HG02798 (cell line): ENCODE measurements around the gene ATP2B2.

ENCODE experiments used
- ATAC-seq: cut with Tn5 transposase; IDR thresholded peaks from one replicate; pipeline ENCODE4 v1.9.1; 2021; ENCODE audit warnings: mild to moderate bottlenecking; ENCODE audit not compliant: unreplicated experiment, poor library complexity

Gene ATP2B2

DNA sequence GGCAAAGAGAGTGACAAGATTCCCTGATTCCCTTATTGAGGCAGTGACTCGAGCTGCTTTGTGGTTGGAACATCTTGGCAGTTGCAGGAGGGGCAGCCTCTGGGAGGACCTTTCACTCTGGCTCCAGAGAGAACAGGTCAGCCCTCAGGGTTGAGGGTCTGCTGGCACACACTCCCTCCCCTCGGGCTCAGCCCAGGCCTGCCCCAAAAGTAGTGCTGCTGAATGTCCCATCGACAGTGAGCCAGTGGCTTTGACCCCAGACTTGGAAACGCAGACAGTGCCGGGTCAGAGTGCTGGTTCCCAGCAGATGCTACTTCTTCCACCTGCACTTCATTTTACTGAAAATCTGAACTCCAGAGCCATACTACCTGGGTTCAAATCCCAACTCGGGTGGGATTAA lies 25.6 kb upstream of the ATP2B2 start:
- ATAC-seq, result no peak

DNA sequence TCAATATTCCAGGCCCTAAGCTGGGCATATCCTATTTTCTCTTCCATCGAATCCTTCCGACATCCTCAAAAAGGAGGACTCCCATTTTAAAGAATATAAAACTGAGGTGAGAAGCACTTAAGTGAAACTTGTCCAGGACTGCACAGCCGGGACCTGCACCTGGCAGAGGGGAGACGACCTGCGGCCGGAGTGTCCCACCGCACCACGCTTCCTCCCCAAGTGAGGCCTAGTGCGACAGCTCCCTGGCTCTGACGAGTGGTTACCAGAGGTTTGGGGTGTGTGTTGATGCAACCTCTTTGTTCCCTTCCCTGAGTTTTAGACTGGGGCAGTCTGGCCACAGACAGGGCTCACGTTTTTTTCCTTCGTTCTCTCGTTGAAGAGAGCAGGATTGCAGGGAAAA lies 24.9 kb upstream of the ATP2B2 start:
- ATAC-seq, result no peak

DNA sequence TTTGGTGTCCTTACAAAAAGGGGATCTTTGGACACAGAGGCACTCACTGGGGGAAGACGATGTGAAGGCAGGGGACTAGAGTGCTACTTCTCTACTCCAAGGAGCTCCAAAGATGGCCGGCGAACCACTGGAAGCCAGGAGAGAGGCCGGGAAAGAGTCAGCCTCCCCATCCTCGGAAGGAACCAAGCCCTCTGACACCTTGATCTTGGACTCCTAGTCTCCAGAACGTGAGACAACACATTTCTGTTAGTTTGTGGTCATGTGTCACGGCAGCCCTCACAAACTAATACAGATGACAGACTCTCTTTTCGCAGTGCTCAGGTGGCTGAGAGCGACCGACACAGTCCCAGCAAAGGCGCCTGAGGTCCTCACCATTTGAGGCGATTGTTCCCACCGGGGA lies 24.4 kb upstream of the ATP2B2 start:
- no peak for ATAC-seq

DNA sequence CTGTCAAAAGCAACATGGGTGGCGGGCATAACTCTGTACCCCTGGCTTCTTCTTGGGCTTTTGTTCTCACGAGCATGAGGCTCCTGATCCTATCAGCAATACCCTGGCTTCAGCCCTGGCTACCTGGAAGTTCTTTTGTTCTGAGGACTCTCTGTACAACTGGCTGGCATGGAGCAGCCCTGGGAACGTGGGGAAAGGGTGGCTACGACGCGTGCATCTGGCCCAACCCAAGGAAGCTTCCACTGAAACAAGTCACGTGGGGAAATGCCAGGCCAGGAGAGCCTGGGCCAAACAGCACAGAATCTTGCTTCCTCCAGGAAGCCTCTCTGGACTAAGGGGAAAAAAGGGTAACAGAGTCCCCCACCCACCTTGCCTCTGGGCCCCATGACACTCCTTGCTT lies 22.7 kb upstream of the ATP2B2 start:
- ATAC-seq, result no peak

DNA sequence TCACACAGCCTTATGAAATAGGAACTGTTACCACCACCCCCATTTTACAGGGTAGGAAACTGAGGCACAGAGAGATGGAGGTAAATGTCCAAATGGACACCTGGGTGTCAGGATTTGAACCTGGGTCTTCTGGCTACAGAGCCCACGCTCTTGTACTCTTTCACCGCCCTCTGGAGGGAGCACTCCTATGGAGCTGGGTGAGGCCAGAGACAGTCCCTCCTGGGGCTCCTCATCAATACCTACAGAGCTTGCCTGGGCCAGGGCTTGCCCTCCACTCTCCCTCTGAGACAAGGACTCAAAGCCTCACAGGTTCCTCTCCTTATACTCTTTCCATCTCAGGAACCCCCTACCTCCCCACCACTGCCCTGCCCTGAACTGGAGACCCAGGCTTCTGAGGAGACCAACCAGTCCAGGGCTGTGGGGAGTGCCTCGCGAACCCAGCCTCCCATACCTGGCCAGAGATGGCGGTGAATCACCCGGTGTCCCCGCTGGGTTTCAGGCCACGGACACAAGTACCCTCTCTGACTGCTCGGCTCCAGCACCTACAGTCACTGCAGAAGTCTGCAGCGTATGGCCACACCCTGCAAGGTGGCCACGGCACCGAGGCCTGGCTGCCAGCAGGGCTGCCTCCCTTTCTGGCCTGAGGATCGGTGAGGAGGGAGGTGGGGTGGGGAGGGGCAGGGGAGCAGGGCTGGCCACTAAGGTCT lies 22.1 kb upstream of the ATP2B2 start:
- ATAC-seq, result no peak

DNA sequence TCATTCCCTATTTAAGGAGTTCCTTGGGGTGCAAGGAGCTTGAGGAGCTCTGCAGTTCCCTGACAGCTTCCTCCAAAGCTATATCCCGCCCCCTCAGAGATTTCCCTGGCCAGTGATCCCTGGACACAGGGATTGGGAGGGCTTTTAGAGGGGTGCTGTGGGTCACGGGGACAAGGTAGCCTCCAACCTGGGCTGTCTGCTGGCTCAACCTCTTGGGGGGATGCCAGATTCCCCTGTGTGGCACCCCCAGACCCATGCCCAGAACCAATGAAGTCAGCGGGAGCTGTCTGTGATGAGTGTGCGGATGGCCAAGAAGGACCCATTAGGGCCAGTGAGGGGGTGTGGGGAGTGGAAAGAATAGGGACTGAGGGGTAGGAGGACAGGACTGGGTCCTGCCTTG lies 21.0 kb upstream of the ATP2B2 start:
- ATAC-seq, result no peak

DNA sequence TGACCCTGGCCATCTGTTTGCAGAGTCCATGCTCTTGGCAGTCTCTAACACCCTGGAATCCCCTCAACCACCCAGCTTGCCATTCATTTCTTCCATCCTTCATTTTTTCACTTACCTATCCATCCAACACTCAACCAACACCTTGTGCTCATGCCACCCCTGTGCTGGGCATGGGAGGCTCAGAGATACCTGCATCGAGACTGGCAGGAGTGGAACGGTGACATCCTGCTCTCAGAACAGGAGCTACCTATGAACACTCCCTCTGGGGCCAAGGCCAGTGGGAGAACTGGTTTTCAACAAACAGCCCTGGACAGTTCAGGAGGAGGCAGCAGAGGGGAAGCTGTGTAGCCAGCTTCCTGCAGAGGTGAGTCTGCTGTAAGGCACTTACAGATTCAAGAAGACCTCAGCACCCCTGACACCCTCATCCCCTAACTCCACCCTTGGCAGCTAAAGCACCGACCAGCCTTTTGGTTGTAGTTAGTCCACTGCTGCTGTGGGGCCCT lies 19.5 kb upstream of the ATP2B2 start:
- no peak for ATAC-seq

DNA sequence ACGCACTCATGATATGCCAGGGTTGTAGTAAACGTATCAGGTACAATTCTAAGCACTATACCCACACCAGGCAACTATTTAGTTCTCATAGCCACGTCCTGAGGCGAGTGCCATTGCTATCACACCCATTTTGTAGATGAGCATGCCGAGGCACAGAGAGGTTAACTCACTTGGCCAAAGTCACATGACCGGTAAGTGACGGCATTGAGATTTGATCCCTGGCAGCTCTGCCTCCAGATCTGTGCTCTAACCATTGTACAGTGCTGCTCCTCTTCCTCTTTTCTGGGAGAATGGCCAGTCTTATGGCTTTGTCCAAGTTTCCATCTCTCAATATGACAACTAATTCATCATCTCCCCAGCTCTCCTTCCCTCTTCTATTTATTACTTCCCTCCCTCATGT lies 18.9 kb upstream of the ATP2B2 start:
- no peak for ATAC-seq

DNA sequence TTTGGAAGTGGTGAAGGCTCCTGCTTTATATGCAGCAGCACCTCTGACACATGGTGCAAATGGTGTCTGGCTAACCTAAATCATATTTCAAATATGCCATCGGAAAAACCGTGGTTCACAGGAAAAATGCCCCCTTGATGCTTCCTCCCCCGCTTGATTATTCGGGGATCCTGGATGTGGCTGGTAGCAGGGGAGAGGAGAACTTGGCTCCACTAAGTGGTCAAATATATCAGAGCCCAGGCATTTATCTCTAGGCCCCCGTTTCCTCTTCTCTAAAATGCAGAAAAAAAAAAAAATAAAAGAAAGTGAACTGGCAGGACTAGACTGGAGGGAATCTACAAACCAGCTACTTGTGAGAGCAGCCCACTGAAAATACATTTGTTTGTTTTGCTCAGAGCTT lies 18.2 kb upstream of the ATP2B2 start:
- ATAC-seq, result no peak

DNA sequence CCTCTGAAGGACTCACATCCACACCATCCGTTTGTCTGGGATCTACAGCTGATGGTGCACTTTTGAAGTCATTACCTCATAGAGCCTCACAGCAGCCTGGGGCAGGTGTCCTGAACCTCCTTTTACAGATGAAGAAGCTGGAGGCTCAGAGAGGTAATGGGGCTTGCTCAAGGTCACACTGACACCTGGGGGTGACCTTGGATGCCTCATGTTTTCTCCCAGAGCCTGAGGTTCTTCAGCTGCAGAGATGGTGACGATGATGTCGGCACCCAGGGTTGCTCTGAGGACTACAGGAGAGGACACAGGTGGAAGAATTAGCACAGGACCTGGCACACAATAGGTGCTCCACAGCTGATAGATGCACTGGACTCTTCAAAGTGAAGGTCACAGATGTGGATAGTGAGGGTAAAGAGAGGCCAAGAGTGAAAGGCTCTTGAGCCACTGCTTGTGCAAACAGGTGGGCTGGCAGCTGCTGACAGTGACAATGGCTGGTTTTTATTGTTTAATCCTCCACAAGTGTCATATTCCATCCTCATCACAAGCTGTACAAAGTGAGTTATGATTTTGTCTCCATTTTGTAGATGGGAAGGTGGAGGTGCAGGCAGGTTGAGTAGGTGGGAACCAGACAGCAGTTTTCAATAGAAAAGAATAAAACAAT lies 17.4 kb upstream of the ATP2B2 start:
- no peak for ATAC-seq

DNA sequence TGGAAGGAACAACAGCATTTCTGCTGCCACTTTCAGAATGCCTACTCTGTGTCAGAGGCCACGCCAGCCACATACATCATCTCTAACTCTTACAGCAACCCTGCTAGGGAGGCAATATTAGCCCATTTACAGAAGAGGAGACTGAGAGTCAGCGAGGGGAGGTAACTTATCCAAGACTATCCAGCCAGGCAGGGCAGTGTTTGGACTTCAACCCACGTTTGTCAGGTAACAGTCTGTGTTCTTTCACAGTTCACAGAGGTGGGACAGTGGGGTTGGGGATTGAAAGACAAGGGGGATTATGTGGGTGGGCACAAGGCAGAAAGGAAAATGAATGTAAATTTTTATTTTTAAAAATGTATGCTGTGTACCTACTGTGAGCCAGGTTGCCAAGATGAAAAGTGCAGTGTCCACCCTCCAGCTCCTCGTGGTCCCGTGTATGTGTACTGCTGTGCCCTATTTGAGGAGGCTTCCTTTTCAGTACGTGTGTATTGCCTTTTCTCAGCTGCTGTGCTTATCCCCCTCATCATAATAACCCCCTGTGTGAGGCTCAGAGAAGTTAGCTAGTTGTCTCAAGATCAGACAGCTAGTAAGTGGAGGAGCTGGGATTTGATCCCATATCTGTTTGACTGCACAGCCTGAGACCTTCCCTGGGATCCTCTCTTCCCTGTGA lies 16.5 kb upstream of the ATP2B2 start:
- ATAC-seq, result no peak

DNA sequence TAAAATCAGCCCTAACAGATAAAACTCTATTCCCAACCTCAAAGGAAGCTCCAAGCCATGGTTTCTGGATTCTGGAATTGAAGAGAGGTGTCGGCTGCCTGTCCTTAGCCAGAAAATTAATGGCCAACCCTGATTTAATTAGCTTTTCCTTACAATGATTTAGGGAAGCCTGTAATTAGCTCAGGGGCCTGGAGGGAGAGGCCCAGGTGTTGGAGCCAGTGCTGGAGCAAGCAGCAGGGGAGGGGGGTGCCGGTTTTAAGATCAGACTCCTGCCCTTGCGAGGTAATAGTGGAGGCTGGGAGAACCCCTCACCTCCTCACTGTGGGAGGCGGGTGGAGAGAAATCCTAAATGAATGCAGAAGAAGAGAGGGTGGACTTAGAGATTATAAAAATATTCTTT lies 14.7 kb upstream of the ATP2B2 start:
- no peak for ATAC-seq

DNA sequence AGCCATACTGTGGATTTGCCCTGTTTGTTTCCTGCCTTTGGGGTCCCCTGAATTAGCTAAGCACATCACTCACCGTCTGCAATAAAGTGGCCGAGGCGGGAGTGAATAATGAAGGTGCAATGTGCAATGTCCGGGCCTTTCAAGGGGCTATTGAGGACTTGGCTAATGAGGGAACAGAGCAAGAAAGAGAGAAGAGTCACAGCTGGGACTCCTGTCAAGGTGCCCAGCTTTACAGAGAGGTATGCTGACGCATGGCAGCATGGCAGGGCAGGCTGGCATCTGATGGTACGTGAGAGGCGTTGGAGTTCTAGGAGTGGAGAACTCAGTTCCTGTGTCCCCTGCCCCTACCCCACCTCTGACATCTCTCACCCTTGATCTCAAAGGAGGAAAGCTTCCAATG lies 13.8 kb upstream of the ATP2B2 start:
- no peak for ATAC-seq

DNA sequence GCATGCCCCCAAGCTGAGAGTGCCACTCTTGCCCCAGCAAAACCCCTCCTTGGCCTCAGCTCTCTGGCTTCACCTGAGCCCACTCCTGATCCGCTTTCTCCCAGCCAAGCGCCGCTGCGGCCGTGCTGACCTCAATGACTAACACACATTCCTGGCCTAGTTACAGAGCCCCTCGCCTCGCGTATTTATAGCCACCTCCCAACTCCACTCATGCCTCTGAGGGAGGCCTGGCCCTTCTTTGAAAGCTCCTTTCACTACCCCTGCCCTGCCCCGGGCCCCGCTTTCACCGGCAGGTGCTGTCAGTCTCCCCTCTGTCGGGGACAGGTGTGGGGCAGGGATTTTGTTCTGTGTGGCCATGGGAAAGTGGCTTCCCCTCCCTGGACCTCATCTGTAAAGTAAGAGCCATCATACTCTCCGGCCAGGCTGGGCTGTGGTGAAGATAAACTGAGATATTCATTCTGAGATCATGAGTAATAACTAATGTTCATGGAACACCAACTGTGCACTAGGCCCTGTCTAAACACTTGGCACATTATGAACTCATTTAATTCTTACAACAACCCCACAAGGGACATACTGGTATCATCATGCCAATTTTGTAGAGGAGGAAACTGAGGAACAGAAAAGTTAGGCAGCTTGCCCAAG lies 13.2 kb upstream of the ATP2B2 start:
- ATAC-seq, result no peak

DNA sequence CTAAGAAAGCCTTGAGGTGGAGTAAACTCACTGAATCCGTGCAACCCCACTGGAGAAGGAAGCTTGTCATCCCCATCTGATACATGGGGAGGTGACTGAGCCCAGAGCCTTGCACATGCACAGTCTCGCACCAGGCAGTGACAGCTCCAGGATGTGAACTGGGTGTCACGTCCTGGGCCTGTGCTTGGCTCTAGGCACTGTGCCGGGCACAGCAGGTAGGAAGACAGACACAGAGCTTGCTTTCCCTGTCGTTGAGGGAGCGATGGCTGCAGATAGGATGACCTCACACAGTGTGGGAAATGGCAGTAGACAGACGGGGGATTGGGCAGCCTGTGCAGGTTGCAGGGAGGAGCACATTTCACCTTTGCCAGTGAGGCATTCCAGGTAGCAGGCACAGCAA lies 12.2 kb upstream of the ATP2B2 start:
- ATAC-seq, result no peak

DNA sequence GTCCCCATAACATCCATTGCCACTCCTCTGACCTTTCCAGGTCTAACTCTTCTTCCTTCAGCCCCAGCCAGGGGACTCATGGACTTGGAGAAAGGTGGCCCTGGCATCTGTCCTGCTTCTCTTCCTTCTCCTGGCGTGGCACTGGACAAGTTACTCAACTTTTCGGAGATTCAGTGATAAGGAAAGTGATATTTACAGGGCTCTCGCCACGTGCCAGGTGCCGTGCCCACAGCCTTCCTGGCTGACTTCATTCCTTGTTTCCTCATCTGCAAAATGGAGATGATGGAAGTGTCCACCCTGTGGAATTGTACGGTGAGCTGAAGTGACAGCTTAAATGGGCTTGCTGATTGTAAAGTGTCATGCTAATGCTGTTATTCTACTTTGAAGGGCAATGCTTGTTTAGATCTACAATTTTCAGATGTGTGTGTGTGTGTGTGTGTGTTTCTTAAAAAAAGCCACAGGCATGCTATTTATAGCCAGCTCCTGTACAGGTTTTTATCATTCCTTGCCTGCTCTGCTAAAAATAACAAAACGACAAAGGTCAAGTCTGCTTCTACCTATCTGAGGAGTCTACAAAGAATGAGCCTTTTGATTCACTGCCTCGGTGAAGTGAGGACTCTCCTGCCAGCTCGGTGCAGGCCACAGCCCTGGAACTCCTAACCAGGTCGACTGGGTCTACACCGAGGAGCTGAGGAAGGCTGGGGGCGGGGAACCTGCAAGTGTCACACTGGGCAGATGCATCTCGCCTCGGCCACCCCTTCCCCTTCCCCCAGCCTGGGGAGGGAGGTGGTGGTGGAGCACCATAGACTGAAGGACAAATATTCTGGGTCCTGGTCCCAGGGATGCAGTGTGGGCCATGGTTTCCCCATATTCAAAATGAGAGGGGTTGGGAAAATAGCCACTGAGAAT lies 11.4 kb upstream of the ATP2B2 start:
- ATAC-seq, result no peak

DNA sequence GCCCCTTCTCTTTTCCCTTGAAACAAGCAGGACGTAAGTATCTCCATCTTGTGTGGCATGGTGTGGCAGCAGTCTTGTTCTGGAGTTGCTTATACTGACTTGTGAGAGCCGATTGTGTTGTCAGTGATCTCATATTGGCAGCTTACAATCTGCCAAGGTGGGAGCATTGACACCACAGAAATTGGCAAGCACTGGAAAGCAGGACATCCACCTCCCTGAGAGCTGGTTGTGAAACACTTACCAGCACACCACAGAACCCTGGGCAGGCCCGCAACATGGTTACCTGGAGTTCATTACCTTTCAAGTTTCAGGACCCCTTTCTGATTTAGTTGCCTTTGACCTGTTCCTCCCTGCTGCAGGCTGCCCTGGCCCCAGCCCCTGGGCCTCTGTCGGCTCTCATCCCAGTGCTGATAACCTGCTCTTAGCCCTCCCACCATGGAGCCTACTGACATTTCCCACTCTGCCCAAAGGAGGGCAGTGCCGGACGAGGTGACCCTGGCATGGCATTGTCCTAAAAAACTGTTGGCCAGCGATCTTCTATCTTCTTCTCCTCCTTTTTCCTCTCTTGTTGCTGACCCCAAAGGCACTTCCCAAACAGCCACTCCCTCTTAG lies 10.6 kb upstream of the ATP2B2 start:
- ATAC-seq, result no peak

DNA sequence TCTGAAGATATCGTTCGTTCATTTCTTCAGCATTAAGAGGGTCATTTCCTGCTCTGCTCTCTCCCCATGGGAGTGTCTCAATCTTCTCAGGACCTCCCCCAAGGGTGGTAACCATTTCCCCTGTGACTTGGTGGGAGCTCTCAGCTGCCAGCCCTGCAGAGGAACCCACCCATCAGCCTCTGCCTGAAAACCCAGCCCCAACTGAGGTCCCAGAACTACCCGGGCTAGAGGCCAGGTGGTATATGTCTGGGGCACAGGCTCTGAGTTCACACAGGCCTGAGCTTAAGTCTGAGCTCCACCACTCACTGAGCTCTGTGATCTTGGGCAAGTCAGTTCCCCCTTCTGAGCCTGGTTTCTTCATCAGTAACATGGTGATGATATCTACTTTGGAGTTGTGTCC lies 10.0 kb upstream of the ATP2B2 start:
- no peak for ATAC-seq

DNA sequence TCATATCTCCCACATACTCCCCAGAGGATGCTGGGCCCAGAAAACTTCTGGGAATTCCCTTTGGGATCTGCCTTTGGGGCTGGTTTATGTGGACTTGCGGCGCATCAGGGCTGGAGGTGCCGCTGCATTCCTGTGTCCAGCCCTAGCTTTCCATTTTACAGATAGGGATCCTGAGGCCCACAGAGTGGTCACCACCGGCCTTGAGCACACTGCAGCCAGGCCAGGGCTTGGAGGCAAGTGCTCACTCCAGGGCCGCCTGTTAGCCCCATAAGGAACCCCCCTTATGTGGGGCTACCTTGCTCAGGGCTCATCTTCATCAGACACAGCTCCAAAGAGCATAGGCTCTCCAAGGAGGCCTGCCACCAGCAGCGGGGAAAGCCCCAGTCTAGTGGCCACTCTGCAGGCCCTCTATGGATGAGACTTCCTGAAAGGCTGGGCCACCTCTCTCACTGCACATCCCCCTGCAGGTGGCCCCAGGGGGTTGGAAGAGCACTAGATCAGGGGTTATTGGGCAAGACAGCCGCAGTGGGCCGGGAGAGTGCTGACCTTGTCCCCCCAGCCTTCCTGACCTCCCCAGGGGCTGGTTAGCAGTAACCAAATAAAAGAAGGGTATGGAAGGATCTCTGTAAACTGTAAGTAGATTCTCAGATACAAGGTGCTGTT lies 9.2 kb upstream of the ATP2B2 start:
- ATAC-seq, result no peak
